T-helper 17 cell (primary cell): ENCODE data around the gene ZCCHC9. TPM values are rescaled to one million over a fixed set of nuclear protein-coding genes. Genes with fewer than 3 reads are reported as not detected.
A peak's percentile ranks its signal among the peaks of the same experiment; 100 is the strongest.
"Not testable (repeated sequence)": the region's sequence is repeated elsewhere in the genome, so short reads cannot be mapped to it uniquely, and the experiment has no call there.

Source experiments
- ATAC-seq: fragments of 150-1000 bp; cut with Tn5 transposase; 2 replicates; pipeline ENCODE4 v1.10.0; 2021; ENCODE audit warnings: mild to moderate bottlenecking, moderate library complexity
- DNase-seq, 3 donors: peaks; one replicate each; pipeline versions ENCODE4 v3.0.0 to v3.0.0-alpha.2; 2020 to 2021
- H3K9me3 ChIP-seq: one replicate; pipeline ENCODE4 v1.7.0; 2013; ENCODE audit warnings: low read length, mild to moderate bottlenecking; ENCODE audit not compliant: control insufficient read depth, poor library complexity, severe bottlenecking
- H3K27ac Mint-ChIP-seq: one replicate; pipeline ENCODE4 v1.8.0; 2022; ENCODE audit warnings: mild to moderate bottlenecking, moderate library complexity, mixed read lengths
- H3K27me3 Mint-ChIP-seq: one replicate; pipeline ENCODE4 v1.8.0; 2022; ENCODE audit warnings: mixed read lengths
- H3K36me3 Mint-ChIP-seq: one replicate; pipeline ENCODE4 v1.8.0; 2022; ENCODE audit warnings: low read depth, mixed read lengths
- H3K4me1 Mint-ChIP-seq: one replicate; pipeline ENCODE4 v1.8.0; 2022; ENCODE audit warnings: mild to moderate bottlenecking, mixed read lengths
- H3K4me3 Mint-ChIP-seq: one replicate; pipeline ENCODE4 v1.8.0; 2022; ENCODE audit warnings: mild to moderate bottlenecking, moderate library complexity, mixed read lengths
- total RNA-seq, 4 donors: library from RNA in 2 of 4; stranded (reverse) in 2 of 4; gene quantifications; one replicate each; pipeline ENCODE4 v1.2.3 and lab custom pipeline; 2022 to 2026

ZCCHC9 gene, protein sequence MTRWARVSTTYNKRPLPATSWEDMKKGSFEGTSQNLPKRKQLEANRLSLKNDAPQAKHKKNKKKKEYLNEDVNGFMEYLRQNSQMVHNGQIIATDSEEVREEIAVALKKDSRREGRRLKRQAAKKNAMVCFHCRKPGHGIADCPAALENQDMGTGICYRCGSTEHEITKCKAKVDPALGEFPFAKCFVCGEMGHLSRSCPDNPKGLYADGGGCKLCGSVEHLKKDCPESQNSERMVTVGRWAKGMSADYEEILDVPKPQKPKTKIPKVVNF
- total RNA-seq (10 to 100 TPM; 14.4 to 15.5 TPM), total RNA-seq (lab: John Stamatoyannopoulos, UW) (19.1 to 35.7 reads per million in 2 donors)

DNA sequence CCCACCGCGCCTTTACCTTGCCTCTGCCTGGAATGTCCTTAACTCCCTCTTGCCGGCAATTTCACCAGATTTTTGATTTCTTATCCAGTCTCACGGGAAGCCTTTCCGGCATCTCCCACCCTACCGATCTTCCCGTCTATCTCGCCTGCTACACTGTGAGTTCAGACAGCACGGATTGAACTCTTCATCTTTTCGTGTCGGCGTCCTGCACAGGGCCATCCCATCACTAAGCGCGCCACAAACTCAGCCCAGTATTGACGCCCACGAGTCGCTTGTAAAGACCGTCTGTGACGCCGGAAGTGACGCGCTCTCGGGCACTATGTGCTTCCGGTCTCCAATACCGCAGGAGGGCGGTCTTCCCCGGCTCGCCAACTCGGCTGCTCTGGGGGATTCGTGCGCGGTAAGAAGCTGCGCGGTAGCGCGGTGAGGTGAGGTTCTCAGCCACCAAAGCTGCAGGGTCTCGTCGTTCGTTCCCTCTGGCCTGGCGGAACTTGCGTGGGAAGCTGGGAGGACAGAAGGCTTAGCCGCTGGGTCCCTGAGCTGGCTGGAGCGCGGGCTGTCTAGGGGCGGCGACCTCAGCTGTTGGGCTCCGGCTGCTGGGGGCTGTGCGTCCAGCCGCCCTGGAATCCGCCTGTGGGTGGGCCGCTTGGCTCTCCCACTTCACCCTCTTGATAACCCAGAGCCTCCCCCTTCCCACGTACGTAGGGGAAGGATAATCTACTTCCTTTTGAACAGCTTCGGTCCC is at the start of gene ZCCHC9:
TSS of gene ZCCHC9 (plus strand) at position 317 of the 745 bp plus-strand sequence. CDS start 3,171 bp downstream, outside the sequence.
- Mint-ChIP-seq H3K36me3 (peaks cover 8% of the 10 kb centered on the region), H3K27me3 (no peaks in the 10 kb centered on the region), H3K4me1 (peaks cover 37% of the 10 kb centered on the region), H3K27ac (peak within 1 kb of the TSS; percentile 97), H3K4me3 (peak within 1 kb of the TSS; percentile 100)
- H3K9me3 ChIP-seq = no peaks in the 10 kb centered on the region
- peak; percentile 96 for ATAC-seq
- DNase-seq = peak; percentile 84 to 87 (median 86)

DNA sequence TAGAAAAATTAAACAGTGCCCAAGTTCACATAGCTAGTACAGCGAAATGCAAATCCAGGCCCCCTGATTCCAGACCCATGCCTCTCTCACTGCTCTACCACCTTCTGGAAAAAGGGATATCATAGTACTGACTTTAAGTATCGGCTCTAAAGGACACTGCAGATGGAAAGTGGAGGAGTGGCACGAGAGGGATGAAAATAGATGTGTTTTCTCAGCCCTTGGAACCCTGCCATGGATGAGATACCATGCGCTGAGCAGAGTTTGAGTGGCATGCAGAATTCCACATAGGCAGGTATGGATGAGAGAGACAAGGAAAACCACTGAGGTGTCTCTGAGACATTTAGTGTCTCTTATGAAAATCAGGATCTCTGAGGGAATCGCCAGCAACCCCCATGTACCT is 49.5 kb upstream of the ZCCHC9 start:
- no peaks in the 10 kb centered on the region for H3K36me3 Mint-ChIP-seq
- no peaks in the 10 kb centered on the region for H3K9me3 ChIP-seq
- no peak overlapping the region for H3K27ac Mint-ChIP-seq
- ATAC-seq (no peak), DNase-seq (no peak)
- H3K27me3 Mint-ChIP-seq = no peaks in the 10 kb centered on the region
- H3K4me1 Mint-ChIP-seq = peaks cover 2% of the 10 kb centered on the region
- no peak overlapping the region for H3K4me3 Mint-ChIP-seq

DNA sequence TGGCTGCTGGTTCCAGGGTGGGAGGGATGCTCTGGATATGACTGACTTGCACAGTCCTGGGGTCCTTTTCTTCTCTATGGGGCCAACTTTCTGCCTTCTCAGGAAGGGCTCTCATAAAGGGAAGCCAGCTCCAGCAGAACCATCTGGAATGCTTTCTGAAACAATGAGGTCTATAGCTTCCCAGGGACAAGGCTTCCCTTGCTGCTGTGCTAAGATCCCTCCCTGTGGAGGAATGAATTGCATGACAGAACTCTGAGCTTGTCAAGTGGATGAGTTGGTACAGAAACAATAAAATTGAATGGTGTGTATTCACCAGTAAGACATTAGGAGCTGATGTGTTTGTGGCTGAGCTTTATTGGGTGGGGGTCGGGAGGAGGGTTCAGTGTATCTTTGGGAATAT is 48.5 kb upstream of the ZCCHC9 start:
- Mint-ChIP-seq H3K4me3 (no peak overlapping the region), H3K4me1 (peaks cover 2% of the 10 kb centered on the region), H3K27me3 (no peaks in the 10 kb centered on the region), H3K27ac (no peak overlapping the region), H3K36me3 (no peaks in the 10 kb centered on the region)
- H3K9me3 ChIP-seq = no peaks in the 10 kb centered on the region
- ATAC-seq (no peak), DNase-seq (no peak)

DNA sequence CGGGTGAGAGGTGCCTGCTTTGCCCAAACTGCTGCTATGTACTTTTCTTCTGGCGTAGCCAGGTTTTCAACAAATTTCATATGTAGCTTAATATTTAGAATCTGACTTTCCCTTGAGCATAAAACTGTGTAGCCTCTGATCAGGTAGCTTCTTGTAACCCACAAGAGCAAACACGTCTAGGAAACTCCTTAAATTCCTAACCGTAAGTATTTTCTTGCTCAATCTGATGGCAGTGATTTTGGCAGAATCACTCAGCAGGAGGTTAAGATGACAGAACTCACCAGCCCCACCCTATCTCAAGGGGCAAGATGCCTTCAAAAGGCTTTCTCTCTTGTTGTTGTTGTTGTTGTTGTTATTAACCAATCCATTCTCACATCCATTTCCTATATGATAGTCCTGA is 47.5 kb upstream of the ZCCHC9 start:
- H3K4me1 Mint-ChIP-seq = peaks cover 2% of the 10 kb centered on the region
- no peaks in the 10 kb centered on the region for H3K9me3 ChIP-seq
- ATAC-seq (no peak), DNase-seq (no peak)
- H3K27ac Mint-ChIP-seq = no peak overlapping the region
- no peak overlapping the region for H3K4me3 Mint-ChIP-seq
- no peaks in the 10 kb centered on the region for H3K27me3 Mint-ChIP-seq
- H3K36me3 Mint-ChIP-seq = no peaks in the 10 kb centered on the region

DNA sequence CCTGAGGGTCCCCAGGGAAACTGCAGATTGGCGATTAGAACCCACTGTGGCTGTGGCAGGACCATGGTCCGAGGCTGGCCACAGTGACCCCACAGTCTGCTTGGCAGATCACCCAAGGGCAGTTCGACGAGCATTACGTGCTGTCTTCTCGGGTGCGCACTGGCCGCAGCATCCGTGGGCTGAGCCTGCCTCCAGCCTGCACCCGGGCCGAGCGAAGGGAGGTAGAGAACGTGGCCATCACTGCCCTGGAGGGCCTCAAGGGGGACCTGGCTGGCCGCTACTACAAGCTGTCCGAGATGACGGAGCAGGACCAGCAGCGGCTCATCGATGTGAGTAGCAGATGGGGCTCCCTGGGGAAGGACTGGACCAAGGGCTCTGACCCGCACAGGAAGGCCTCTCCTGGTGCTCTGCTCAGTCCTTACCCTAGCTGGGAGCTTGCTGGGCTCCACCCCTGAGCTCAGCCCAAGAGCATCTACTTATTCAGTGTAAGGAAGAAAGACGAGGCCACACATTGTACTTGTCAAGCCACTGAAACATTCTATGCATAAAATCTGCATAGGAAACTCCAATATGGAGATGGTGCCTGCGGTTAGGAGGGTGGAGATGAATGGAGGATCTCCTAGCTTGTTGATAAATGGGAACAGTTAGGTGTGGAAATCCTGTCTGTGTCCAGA is 46.4 kb upstream of the ZCCHC9 start:
- peaks cover 2% of the 10 kb centered on the region for H3K4me1 Mint-ChIP-seq
- DNase-seq = no peak
- H3K27ac Mint-ChIP-seq = no peak overlapping the region
- H3K9me3 ChIP-seq = no peaks in the 10 kb centered on the region
- H3K27me3 Mint-ChIP-seq = no peaks in the 10 kb centered on the region
- peaks cover 3% of the 10 kb centered on the region for H3K36me3 Mint-ChIP-seq
- no peak for ATAC-seq
- H3K4me3 Mint-ChIP-seq = no peak overlapping the region

DNA sequence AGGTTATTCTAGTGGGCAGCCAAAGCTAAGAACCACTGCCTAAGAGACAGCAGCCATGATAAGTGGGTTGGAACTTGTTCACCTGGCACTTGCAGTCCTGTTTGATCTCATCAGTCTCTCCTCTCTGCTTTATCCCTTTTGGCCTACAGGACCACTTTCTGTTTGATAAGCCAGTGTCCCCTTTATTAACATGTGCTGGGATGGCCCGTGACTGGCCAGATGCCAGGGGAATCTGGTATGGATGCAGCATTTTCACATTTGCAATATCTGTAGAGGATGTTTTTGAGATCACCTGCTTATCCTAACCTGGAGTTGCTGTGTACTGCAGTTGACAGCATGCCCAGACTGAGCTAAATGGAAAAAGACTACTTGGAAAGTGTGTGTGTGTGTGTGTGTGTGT is 44.6 kb upstream of the ZCCHC9 start:
- peaks cover 2% of the 10 kb centered on the region for H3K4me1 Mint-ChIP-seq
- ATAC-seq (no peak), DNase-seq (no peak)
- H3K4me3 Mint-ChIP-seq = no peak overlapping the region
- H3K27me3 Mint-ChIP-seq = no peaks in the 10 kb centered on the region
- H3K27ac Mint-ChIP-seq = no peak overlapping the region
- peaks cover 5% of the 10 kb centered on the region for H3K36me3 Mint-ChIP-seq
- no peaks in the 10 kb centered on the region for H3K9me3 ChIP-seq

DNA sequence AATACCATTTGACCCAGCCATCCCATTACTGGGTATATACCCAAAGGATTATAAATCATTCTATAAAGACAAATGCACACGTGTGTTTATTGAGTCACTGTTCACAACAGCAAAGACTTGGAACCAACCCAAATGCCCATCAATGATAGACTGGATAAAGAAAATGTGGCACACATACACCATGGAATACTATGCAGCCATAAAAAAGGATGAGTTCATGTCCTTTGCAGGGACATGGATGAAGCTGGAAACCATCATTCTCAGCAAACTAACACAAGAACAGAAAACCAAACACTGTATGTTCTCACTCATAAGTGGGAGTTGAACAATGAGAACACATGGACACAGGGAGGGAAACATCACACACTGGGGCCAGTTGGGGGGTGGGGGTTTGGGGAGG is 38.6 kb upstream of the ZCCHC9 start:
- H3K36me3 Mint-ChIP-seq, ATAC-seq, H3K9me3 ChIP-seq, H3K4me3 Mint-ChIP-seq, H3K27me3 Mint-ChIP-seq, DNase-seq, H3K27ac Mint-ChIP-seq, H3K4me1 Mint-ChIP-seq: not testable (repeated sequence)

DNA sequence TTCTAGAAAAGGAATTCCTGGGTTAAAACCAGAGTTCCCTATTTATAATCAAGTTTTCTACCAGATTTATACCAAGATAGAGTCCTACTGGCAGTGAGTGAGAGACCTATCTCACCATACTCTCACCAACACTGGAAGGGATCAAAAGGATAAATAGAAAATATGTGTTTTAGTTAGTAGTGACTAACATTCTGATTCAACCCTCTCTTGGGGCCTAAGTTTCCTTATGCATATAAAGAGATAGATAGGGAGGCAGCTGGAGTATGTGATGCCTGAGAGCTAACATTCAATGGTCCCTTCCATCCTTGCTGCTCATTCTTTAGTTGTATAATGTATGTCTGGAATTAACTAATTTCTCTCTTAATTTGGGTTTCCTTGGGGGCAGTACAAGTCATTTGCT is 36.3 kb upstream of the ZCCHC9 start:
- ATAC-seq (no peak), DNase-seq (no peak)
- H3K9me3 ChIP-seq = no peaks in the 10 kb centered on the region
- Mint-ChIP-seq H3K4me1 (no peaks in the 10 kb centered on the region), H3K27ac (no peak overlapping the region), H3K27me3 (no peaks in the 10 kb centered on the region), H3K4me3 (no peak overlapping the region), H3K36me3 (peaks cover 3% of the 10 kb centered on the region)

DNA sequence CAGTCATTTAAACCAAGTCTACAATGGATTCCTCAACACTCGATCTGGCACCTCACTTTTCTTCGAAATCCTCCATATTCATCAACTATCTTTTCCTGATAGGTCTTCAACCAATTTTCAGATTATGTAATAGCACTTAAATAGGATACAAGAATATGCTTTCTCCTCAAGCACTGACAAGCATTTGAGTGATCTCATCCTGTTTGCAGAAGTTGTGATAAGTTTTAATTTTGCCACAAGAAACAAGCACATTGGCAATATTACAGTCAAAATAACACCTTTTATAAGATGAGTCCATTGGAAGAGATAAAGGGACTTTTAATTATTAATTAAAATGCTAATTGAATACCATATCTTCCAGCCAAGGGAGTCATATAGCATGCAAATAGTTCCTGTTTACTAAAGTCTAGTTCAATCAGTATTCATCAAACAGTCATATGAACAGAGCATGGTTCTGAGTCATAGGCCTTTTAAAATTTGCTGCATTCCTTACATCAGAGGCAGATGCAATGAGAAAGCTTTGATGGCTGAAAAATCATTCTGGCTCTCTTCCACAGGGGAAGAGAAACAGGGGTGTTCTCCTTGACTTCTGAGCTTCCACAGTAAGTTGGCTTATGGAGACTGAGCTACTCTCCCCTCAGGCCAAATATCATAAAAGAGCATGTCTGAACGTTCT is 32.7 kb upstream of the ZCCHC9 start:
- Mint-ChIP-seq H3K36me3 (peaks cover 2% of the 10 kb centered on the region), H3K27me3 (no peaks in the 10 kb centered on the region), H3K4me1 (no peaks in the 10 kb centered on the region), H3K4me3 (no peak overlapping the region), H3K27ac (no peak overlapping the region)
- DNase-seq (no peak), ATAC-seq (no peak)
- no peaks in the 10 kb centered on the region for H3K9me3 ChIP-seq

DNA sequence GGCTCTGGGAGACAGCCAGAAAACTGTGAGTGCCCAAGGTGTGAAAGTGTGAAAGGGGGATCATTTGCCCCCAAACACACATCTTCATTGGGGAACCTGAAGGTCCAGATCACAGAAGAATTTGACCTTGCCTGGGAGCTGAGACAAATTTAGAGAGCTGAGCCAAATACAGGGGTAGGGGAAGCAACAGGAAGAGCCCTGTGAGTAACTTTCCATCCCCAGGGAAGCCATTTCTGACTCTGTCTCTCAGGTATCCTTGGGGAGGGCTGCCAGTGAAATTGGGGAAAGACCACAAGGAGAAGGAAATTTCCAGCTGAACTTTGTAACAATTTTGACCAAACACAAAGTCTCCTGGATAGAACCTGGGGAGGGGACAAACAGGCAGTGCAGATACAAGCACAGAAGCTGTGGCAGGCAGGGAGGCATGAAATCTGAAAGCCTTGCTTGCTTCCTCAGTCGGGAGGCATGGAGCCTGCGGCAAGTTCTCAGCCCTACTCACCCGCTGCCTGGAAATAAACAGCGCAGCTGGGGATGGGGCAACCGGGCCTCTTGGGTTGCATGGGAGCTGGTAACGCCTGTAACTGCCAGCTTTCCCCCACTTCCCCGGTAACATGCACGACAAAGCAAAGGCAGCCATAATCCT is 31.5 kb upstream of the ZCCHC9 start:
- Mint-ChIP-seq H3K27me3 (no peaks in the 10 kb centered on the region), H3K4me1 (no peaks in the 10 kb centered on the region), H3K4me3 (no peak overlapping the region), H3K27ac (peak overlapping the region; percentile 8), H3K36me3 (peaks cover 3% of the 10 kb centered on the region)
- no peaks in the 10 kb centered on the region for H3K9me3 ChIP-seq
- DNase-seq = no peak
- no peak for ATAC-seq

DNA sequence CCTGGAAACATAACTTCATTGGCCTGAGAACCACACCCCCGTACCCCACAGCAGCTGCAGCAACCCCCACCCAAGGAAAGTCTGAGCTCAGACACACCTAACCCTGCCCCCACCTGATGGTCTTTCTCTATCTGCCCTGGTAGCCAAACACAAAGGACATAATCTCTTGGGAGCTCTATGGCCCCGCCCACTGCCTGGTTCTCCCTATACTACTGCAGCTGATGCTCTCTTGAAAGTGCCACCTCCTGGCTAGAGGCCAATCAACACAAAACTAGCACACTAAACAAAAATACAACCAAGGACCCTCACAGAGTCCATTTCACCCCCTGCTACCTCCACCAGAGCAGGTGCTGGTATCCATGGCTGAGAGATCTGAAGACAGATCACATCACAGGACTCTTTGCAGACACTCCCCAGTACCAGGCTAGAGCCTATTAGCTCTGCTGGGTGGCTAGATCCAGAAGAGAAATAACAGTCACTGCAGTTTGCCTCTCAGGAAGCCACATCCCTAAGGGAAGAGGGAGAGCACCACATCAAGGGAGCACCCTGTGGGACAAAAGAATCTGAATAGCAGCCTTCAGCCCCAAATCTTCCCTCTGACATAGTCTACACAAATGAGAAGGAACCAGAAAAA is 30.9 kb upstream of the ZCCHC9 start:
- H3K4me3 Mint-ChIP-seq, H3K36me3 Mint-ChIP-seq, H3K9me3 ChIP-seq, DNase-seq, H3K27me3 Mint-ChIP-seq, H3K4me1 Mint-ChIP-seq, H3K27ac Mint-ChIP-seq, ATAC-seq: not testable (repeated sequence)

DNA sequence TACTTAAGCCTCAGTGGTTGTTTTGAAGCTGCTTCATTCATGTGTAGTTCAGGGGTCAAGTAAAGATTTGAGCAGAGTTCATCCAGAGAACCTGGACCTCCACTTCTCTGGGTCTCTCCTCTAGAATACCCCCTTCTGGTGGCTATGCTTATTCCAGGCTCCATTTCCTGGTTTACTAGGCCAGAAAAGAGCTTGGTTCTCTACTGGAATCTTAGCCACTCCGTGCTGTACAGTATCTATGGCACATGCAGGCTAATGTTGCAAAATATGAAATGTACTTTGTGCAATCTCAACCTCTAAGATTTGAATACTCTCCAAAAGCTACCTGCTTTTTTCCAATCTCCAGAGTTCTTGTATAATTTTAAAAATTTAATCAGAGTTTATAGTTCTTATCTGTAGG is 17.4 kb upstream of the ZCCHC9 start:
- DNase-seq (no peak), ATAC-seq (no peak)
- peaks cover 16% of the 10 kb centered on the region for H3K4me1 Mint-ChIP-seq
- no peak overlapping the region for H3K27ac Mint-ChIP-seq
- no peak overlapping the region for H3K4me3 Mint-ChIP-seq
- no peaks in the 10 kb centered on the region for H3K27me3 Mint-ChIP-seq
- no peaks in the 10 kb centered on the region for H3K9me3 ChIP-seq
- H3K36me3 Mint-ChIP-seq = peaks cover 4% of the 10 kb centered on the region
